ENCODE data around the gene MMP11. TPM values are rescaled to one million over a fixed set of nuclear protein-coding genes. Genes with fewer than 3 reads are reported as not detected.

MMP11 gene
- total RNA-seq, 1 donor from 2014 or later: 0.73 TPM

DNA sequence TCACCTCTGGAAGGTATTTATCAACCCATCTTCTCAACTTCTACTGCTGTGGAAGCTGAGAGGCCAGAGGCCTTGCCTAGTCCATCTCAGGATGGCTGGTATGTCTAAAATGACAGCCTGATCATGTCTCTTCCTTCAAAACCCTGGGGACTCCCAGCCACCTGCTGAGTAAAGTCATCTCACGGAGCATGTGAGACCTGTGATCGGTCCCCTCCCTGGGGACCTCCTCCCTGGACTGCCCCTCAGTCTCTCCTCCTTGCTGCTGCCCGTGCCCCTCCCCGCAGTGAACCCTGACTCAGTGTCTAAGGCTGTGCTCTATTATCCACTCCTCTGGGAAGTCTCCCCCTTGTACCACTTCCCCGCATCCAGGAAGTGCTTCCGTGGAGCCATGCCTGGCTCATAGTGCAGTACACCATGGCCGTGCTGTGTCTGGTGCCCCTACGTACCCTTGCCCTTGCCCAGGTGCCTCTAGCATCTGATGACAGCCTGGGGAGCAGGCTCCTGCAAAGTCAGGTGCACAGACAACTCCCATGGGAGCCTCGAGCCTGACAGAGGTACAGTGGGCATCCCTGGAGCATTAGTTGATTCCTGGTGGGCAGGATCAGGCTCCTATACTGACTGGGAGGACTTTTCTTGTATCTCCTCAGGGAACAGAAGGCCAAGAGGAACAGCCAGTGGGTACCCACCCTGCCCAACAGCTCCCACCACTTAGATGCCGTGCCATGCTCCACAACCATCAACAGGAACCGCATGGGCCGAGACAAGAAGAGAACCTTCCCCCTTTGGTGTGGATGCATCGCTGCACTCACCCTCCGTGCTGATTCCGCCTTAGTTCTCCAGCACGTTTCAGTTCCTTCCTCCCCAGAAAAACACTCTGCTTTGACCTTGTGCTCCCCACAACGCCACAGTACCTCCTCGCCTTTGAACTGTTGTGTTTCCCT lies 27.9 kb downstream of the MMP11 start:
- intact Hi-C loops (cut with micrococcal nuclease): no loop called here

DNA sequence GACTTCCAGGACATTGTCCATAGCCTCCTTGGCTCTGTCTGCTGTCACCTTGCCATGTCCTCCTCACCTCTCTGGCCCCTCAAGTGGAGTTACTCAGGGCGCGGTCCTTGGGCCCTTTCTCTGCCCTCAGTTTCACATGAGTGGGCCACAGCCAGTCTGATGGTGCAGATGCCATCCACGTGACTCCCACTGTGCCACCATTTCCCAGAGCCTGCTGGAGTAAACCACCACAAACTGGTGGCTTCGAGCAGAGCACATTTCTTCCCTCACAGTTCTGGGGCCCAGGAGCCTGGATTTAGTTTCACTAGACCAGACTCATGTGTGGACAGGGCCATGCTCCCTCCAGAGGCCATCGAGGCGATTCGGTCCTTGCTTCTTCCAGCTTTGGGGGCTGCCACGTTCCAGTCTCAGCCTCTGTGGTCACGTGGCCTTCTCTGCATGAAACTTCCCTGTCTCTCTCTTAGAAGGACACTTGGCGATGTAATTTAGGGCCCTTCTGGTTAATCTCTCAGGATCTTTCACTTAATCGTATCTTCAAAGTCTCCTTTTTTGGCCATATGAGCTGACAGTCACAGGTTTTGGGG lies 28.7 kb downstream of the MMP11 start:
- intact Hi-C loops (cut with micrococcal nuclease): no loop called here

DNA sequence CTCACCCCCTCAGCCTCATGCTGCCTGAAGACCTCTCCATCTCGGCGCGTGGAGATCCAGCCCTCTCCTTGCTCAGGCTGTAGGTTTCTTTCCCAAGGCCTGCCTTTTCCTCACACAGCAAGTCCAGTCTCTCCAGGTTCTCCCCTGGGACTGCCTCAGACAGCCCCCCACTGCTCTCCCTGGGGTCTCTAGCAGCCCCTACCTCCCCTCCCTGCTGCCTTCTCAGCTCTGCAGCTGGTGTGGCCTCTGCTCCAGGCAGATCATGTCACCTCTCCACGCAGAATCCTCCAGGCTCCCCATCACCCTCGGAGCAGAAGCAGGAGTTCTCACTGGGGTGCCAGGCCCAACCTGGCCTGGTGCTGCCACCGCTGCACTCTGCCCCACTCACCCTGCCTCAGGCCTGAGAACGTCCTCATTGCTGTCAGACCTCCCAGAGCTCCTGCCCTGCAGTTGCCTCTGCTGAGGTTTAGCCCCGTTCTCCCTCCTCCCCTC lies 29.3 kb downstream of the MMP11 start:
- intact Hi-C loops (cut with micrococcal nuclease): no loop called here

DNA sequence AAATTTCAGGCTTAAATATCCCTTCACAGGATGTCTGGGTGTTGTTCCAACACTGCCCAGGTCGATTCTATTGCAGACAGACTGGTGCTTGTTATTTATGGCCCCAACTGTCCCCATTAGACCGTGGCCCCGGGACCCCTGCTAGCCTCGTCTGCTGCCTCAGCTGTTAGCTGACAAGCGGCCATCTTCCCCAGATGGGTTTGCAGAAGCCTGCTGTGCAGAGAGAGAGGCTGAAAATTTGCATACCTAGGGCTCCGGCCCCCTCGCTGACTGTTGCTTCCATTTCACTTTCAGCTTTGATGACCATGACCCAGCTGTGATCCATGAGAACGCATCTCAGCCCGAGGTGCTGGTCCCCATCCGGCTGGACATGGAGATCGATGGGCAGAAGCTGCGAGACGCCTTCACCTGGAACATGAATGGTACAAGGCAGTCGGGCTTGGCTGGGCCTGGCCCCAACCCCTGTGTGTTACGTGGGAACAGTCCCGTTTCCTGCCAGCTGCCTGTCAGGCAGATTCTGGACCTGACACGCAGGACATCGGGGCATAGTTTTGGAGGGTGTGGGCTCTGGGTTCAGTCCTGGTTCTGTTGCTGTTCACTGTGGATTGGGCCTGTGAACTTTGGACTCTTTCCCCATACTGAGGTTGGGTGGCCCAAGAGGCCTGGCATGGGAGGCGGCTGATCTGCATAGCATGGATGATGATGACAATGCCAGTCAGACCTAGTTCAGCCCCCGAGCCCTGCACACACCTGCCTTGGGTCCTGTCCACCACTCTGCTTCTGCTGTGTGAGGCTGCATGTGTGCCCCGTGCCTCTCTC lies 30.6 kb downstream of the MMP11 start:
- intact Hi-C loops (cut with micrococcal nuclease): no loop called here

DNA sequence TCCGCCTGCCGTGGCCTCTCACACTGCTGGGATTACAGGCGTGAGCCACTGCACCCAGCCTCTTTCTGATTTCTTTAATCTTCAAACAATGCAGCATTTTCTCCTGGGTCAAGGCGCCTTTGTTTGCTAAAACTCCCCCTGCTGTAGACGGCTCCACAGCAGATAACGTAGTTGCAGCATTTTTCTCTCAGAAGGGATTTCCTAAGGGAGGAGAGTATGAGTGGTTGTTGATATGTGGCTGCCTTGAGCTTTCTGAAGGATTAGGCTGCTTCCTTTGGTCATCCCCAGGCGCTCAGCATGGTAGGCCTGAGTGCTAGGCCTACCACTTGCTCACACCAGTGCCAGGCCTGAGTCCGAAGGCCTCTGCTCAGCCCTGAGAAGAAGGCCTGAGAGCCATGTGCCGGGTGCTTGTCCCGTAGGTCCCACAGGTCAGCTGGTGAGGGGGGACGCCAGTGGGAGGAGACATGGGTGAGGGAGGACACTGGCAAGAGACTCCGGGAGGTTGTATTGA lies 32.2 kb downstream of the MMP11 start:
- intact Hi-C loops (cut with micrococcal nuclease): no loop called here

DNA sequence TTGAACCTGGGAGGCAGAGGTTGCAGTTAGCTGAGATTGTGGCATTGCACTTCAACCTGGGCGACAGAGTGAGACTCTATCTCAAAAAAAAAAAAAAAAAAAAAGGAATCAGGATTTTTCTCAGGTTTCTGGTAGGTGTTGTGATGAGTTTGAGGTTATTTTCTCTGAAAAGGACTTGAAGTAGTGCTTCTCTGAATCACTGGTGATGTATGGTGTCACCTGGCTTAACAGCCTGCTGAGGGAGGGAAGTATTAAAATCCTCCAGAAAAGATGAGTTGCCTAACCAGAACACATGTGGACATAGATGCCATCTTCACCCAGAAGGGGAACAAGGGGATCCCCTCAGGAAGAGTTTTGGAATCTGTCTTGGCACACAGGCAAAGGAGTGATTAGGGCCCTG lies 34.2 kb downstream of the MMP11 start:
- intact Hi-C loops (cut with micrococcal nuclease): no loop called here

DNA sequence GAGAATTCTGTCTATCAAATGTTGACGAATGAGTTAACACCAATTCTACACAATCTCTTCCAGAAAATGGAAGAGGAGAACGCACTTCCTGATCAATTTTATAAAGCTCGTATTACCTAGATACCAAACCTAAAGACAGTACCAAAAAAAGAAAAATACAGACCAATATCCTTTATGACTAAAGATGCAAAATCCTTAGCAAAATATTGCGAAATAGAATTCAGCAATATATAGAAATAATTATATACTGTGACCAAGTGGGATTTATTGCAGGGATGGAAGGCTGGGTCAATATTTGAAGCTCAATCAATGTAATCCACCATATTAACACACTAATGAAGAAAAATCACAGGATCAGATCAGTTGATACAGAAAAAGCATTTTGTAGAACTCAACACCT lies 39.7 kb downstream of the MMP11 start:
- intact Hi-C loops (cut with micrococcal nuclease): no loop called here

DNA sequence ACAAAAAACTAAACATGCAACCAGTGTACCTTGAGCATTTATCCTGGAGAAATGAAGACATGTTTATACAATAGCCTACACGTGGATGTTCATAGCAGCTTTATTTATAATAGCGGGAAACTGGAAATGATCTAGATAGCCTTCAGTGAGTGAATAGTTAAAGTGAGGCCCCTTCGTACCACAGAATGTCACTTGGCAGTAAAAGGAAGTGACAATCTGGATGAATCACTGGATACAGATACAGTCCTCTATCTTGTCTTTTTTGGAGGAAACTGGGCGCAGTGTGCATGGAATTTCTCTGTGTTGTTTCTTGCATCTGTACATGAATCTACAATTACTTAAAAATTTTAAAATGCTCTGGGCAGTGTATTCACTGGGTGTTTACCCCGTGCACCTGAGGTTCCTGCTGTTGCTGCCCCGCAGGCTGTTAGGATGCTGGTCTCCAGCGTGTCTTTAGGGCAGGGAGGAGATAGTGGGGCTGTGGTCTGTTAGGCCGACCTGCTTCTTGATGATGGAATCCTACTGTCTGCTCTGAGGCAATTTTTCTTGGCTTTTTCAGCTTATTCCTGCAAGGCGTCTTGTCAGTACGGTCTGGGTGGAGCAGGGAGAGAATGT lies 43.0 kb downstream of the MMP11 start:
- intact Hi-C loops (cut with micrococcal nuclease): no loop called here

DNA sequence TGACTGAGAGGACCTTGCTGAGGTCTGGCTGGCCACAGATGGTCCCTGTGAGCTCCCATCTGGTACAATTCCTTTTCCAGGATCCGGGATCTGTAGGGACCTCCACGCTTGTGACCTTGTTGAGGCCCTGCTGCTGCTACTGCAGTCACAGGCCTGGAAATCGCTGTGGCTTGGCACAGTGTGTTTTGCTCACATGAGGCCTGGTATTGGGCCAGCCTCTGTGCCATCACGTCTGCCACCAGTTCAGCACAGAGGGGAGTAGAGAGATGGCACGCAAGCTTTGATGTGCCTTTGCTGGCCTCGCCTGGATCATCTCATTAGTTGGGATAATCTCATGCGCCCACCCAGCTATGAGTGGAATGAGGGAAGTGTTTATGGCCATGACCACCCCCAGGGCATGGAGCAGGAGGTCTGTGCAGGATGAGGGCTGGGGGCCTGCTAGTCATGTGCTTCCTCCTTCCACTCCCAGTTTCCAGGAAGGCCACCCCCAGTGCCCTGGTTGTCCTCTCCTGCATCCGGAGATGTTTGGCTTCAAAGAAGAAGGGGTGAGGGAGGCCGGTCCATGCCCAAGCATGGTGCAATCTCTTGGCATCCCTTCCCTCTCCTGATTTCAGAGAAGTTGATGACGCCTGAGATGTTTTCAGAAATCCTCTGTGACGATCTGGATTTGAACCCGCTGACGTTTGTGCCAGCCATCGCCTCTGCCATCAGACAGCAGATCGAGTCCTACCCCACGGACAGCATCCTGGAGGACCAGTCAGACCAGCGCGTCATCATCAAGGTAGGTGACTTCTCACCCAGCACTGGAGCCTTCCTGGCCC lies 43.7 kb downstream of the MMP11 start:
- intact Hi-C loops (cut with micrococcal nuclease): no loop called here

DNA sequence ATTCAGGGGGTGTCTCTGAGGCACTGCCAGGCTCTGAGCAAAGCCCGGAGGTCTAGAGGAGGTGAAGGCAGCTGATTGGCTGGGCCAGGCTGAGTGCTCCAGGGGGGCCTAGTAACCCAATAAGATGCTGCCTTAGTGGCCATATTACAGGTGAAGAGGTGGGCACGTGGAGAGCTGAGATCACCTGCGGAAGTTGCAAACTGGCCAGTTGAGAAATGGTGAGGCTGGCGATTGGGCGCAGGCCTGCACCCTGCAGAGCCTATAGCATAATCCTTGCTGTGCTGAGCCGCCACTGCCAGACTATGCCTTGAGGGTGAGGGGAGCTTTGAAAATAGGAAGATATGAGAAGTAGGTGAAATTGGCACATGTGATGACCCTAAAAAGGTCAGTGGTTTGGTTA lies 44.5 kb downstream of the MMP11 start:
- intact Hi-C loops (cut with micrococcal nuclease): no loop called here

DNA sequence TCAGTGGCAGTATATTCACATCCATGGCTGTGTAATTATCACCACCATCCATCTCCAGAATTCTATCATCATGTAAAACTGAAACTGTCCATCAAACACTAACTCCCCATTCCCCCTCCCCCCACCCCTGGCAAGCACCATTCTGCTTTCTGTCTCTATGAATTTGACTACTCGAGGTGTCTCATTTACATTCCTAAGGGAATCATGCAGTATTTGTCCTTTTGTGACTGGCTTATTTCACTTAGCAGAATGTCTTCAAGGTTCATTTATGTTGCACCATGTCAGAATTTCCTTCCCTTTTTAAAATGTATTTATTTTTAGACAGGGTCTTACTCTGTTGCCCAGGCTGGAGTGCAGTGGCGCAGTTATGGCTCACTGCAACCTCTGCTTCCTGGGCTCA lies 45.9 kb downstream of the MMP11 start:
- intact Hi-C loops (cut with micrococcal nuclease): no loop called here

DNA sequence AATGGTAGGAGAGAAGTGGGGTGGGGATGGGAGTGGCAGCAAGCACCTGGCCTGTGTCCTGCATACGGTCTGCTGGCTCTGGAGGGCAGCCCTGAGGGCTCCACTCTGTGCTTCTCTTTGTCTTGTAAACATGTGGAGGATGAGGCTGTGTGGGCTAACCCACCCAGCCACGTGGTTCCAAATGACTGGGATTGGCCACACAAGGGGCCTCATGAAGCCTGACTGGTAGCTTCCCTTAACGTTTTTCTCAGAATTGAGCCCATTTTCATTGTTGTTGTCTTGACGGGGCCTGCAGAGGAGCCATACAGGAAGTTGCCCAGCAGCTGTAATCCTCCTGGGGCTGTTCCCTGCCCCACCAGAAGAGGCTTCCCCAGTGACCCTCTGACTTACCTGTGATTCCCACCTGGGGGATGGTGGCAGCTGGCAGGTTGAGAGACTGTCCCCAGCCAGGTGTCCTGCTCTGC lies 48.1 kb downstream of the MMP11 start:
- intact Hi-C loops (cut with micrococcal nuclease): no loop called here

DNA sequence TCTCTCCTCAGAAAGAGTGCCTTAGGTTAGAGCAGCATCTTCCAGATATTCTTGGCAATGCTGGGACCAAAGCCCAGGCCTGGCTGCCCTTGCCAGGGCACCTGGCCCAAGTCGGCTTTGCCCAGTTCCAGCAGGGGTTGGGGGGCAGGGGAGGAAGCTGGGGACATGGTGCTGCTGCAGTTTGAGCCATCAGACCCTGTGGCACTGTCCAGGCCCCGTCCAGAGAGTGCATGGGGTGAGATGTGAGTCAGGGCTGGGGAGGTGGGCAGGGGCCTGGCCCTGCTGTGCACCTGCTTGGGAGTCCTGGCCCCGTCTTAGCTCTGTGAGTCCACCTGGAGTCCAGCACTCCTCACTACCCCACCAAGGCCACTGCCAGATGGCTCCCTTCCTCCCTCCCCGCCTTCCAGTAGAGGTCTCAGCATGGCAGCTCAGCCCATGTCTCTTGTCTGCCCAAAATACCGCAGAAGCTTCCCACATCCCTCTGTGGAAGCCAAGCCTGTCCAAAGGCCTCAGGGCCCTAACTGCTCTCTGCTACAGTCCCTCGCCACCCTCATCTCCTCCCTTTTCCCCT lies 49.5 kb downstream of the MMP11 start:
- intact Hi-C loops (cut with micrococcal nuclease): no loop called here

DNA sequence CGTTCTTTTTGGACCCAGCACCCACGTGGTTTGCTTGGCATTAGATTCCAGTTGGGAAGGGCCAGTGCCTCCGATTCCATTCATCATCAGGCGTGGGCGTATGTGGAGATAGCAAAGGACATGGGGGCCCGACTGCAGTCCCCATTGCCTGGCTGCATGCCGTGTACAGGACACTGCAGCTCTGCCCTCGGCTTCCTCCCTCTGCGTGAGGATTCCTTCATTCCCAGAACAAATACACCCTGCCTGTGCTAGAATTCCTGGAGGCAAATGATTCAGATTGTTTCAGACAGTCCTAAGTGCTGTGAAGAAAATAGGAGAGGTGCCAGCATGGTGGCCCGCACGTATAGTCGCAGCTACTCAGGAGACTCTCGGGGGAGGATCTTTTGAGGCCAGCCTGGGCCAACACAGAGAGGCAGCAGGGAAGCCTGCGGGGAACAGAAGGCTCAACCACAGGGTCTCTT lies 50.7 kb downstream of the MMP11 start:
- intact Hi-C loops (cut with micrococcal nuclease): no loop called here

DNA sequence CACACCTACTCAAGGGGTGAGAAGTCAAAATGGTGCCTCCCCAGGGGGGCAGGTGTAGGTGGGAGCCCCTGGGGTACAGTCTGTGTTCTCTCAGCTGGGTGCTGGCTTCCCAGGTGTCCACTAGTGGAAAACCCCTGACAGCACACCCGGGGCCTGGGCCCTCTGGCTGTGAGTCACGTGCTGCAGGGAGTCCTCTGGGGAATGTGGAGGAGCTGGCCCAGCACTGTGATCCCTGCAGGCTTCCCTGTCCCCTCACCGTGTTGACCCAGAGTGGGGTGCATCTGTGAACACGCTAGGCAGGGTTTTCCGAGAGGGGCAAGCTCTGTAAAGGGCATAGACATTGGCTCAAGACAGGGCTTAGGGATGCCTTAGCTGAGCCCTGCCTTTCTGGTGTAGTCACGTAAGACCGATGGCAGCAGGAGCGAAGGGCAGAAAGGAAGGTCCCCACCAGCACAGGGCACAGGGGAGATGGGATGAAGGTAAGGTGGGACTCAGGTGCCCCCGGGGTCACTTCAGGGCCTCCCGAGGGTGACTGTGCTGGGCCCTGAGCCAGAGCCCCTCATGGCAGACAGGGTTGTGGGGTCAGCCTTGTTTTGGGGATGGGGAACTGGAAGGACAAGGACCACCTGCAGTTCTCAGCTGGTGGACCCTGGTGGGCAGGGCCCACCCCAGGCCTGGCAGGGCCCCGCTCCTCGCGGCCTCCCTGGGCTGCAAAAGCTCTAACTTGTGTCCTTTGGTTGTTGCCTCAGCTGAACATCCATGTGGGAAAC lies 52.0 kb downstream of the MMP11 start:
- intact Hi-C loops (cut with micrococcal nuclease): no loop called here

DNA sequence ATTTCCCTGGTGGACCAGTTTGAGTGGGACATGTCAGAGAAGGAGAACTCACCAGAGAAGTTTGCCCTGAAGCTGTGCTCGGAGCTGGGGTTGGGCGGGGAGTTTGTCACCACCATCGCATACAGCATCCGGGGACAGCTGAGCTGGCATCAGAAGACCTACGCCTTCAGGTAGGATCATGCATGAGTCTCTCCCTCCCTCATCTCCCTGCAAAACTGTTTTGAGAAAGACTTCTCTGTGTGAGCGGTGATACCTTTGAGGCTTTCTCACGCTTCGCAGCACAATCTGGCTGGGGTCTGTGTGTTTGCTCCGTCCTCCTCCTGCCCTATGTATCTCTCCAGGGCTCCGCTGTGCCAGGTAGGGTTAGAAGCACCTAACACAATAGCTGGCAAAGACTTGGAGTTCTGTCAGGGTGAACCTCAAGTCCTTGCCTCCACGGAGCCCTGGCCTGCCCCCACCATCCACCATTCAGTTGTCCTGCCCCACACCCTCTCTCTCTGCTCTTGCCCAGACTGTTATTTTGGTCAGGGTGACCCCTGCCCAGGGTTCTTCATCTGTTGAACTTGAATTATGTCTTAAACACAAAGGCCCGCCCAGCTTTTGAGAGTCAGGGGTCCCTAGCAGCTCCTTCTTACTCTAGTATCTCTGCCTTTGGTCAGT lies 52.7 kb downstream of the MMP11 start:
- intact Hi-C loops (cut with micrococcal nuclease): no loop called here

DNA sequence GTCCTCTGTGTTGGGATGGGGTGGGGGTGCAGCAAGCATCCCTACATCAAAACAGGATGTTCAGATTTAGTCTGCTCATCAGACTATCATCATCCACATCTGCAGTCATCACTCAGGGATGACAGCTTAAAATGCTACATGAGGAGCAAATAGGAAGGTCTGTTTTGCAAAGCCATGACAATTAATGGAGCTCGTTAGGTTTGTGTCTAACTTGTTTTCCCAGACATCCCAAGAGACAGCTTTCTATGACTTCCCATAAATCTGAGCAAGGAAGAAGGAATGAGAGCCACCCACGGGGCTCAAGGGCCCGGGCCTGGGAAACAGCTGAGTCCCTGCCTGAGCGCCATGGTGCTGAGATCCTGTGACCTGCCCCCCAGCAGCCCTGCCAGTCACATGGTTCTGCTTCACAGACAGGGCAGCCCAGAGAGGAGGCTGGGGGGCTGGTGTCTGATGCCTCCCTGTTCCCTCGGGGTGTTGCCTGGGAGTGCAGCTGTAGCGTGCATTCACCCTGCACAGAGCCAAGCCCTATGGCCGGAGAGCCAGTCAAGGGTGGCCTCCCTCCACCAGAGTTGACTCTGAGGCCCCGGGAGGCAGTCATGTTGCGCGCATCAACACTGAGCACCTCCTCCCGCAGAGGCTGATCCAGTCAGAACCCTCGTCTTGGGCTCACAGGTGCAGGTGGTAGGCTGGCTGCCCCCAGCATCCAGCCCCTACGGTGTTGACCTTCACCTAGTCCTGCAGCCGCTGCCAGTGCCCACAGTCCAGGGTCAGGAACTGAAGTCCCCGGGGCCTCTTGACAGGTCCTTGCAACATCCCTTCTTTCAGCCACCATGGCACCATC lies 54.1 kb downstream of the MMP11 start:
- intact Hi-C loops (cut with micrococcal nuclease): no loop called here
